IPS DF 19.7 (cell line): ENCODE results near the gene ACADS.

Source experiments
- DNase-seq: peaks from one replicate; pipeline ENCODE4 v3.0.0-alpha.2; 2013; ENCODE audit warnings: low read depth, low spot score

The ACADS gene, protein sequence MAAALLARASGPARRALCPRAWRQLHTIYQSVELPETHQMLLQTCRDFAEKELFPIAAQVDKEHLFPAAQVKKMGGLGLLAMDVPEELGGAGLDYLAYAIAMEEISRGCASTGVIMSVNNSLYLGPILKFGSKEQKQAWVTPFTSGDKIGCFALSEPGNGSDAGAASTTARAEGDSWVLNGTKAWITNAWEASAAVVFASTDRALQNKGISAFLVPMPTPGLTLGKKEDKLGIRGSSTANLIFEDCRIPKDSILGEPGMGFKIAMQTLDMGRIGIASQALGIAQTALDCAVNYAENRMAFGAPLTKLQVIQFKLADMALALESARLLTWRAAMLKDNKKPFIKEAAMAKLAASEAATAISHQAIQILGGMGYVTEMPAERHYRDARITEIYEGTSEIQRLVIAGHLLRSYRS

DNA sequence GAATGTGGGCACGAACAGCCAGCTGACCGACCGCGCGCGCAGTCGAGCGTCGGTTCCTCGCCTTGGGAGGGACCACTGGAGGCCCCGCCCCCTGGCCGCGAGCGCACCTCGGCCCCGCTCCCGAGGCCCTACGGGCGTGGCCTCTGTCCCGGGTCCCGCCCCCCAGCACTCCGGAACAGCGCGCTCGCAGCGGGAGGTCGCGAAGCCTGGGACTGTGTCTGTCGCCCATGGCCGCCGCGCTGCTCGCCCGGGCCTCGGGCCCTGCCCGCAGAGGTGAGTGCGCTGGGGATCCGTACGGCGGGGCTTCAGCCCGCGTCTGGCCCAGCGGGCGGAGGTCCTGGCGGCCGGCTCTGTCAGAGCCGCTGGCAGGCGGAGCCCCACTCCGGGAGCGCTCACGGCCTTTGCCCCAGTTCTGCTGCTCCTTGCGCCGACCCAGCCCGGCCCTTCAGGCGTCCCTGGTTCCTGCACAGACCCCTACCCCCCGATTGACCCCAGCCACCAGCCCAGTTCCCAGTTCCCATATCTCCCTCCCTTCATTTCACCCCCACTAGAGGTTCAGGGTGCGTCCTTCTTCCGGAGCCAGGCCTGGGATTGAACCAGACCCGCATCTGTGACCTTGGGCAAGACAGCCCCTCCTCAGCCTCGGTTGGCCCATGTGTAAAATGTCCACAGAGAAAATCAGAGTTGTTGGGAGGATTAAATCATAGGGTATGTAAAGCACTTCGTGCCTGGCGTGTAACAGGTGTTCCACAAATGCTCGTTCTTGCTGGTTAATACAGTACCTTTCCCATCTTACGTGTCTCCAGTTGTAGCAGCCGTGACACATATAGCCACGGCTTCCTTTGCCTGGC, at the start of gene ACADS:
ACADS (plus strand) TSS at position 168 of the 851 bp plus-strand sequence; CDS start at position 228, 60 bp downstream.
- DNase-seq: peak; percentile 40

DNA sequence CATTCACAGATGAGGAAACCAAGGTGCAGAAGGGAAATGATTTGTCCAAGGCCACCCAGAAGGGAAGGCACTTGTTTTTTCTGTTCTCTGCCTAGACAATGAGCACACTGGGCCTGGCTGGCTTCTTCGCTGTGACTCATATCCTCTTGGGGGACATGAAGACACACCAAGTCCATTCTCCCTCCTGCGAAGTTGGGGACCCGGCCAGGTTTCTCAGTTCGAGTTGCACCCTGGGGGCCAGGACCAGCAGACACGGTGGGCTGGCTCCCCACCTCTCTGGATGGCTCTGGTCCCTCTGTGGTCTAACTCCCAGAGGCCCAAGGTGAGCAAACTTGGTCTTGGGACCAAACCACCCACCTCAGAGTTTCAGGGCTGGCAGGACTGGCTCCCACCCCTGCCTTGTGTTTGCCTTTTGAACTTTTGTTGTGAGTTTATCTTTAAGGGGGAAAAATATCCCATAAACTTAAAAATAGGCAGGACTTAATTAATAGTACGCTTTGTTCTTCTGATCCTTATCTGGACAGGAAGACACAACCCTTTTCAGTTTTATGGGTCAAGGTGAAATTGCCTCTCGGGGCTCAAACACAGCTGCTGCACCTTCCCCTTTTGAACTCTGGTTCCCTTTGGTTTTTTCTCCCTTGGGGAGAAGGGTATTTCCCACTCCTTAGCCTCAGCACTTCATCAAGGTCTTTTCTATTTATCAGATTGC, 47.7 kb upstream of the ACADS start:
- DNase-seq: no peak

DNA sequence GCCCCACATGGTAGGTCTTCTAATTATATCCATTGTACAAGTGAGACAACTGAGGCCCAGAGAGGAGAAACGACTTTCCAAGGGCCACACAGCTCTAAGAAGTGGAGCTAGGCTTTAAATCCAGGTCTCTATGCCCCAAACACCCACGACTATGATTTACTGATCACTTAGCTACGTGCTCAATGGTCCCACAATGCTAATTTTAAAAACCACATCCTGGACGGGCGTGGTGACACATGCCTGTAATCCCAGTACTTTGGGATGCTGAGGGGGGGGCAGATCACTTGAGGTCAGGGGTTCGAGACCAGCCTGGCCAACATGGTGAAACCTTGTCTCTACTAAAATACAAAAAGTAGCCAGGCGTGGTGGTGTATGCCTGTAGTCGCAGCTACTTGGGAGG, 47.1 kb upstream of the ACADS start:
- no peak for DNase-seq

DNA sequence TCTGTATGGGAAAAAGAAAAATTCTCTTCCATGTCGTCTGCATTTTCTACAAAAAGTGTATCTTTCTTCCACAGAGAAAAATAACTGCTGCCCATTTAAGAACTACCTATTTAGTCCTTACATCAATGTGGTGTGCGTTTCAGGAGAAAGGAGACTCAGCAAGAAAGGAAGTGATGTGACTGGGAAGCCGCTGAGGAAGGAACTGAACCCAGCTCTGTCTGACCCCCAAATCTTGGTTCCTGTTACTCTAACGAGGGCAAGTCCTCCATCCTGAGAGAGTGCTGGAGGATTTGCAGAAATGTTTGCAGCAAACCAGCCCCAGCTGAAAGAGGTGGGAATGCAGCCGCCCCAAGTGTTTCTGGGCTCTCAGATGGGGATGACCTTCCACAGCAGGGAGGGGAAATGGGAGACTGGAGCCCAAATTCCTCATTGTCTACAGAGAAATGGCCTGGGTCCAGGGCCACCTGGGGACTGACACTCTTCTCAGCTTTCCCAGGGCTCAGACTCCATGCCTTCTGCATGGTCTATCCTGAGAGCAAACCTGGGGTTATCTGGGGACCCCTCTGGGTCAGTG, 45.4 kb upstream of the ACADS start:
- no peak for DNase-seq

DNA sequence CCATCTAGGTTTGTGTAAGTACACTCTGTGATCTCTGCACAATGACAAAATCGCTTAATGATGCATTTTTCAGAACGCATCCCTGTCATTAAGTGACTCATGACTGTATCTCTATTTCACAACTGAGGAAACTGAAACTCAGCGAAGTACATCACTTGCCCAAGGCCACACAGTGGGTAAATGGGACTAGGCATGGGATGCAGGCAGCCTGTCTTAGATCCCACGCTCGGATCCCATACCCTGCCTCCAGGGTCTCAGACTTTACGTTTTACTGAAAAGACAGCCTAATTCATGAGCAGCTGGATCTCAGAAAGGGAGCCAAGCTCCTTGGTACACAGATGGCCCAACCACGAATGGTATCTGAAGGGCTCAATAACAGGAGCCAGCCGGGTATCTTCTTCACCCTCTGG, 41.1 kb upstream of the ACADS start:
- DNase-seq: no peak

DNA sequence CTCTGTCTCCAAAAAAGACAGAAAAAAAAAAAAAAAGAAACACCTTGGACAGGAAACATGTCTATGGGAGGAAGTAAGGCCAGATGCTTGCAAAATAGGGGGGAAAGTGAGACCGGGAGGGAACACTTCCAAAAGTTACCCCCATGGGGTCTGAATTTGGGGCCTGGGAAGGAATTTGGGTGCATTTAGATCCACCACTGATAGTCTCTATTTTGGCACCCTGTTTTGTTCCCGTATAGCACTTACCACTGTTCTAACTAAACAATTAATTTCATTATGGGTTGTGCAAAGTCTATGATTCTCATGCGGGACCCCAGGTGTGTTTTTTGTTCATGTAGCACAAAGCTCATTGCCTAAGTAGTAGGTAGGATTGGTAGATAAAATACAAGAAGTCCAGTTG, 40.1 kb upstream of the ACADS start:
- no peak for DNase-seq

DNA sequence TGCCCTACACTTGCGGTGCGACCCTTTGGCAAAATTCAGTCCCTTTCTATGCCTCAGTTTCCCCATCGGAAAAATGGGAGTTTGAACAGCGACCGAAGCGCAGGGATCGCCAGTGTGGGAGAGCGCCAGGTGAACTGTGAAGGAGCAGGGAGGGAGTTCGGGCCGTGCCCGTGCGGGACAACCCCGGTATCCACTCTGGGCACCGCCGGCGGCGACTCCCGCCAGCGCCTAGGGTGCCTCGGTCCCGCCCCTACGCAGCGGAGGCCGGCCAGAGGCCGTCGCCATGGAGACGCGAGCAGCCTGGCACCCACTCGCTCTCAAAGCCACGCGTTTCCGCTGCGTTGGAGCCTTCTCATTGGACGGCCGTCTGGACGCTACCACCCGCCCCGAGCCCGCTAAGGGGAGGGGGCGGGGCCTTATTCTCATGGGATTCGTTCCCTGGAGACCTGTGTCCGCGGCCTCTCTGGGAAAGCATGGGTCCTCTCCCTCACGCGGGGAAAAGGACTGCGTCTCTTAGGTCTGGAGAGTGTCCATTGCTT, 39.4 kb upstream of the ACADS start:
- DNase-seq: peak; percentile 88

DNA sequence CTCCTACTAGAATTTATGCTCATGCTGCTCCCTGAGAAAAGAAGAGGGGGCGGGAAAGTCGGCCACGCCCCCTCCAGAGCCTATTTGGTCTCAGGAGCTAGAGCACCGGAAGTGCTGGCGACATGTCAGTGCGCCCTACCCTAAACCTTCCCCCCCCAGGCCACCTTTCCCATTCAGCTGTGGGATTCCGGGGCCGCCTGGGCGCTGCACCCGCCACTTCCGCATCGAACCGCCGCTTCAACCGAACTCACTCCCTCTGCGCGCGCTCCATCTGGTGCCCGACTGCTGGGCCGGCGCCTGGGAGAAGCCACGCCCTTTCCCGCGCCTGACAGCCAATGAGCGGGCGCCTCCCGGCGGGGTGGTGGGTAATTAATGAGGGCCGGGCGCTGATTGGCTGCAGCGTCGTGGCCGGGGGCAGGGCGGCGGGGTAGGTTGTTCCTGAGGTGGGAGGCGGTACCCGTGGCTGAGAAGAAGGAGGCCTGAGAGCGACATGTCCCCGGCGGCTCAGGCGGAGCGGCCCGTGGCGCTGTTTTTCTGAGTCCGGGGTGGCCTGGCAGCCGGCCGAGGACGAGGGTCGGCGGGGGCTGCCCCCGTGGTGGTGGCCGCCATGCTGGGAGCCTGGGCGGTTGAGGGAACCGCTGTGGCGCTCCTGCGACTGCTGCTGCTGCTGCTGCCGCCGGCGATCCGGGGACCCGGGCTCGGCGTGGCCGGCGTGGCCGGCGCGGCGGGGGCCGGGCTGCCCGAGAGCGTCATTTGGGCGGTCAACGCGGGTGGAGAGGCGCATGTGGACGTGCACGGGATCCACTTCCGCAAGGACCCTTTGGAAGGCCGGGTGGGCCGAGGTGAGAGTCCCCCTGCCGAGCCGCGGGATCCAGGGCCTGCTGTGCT, 38.7 kb upstream of the ACADS start, which contains the start of gene MLEC:
MLEC (plus strand) TSS at position 460 of the 888 bp plus-strand sequence; CDS start at position 608, 148 bp downstream.
- DNase-seq: peak; percentile 78

DNA sequence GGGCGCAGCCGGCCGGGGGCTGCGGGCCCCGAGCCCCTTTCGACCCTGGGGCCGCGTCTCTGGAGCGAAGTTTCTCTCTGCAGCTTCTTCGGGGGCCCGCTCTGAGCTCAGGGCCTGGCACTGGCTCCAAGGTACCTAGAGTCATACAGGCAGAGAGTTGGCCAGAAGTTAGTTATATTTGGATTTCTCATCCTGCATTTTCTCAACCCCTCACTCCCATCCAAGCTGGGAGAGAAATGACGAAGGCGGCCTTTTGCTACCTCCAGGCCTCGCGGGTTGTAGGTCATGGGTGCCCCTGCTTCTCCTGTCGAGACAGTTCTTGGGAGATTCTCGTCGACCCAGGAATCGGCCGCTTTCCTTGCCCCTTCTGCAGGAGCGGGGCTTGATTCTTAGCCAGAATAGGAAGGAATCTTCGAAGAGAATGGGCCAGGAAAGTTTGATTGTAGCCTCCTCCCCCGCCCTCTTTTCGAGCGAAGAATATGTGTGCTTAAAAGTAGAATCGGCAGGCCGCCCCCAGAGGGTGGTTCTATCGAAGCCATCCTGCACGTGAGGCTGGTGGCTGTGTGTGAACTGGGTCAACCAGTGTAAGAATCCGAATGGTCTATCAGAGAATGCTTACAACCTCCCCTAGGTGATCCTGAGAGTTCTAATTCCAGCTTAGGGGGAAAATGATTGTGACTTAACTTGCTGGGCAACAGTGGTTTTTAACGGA, 37.9 kb upstream of the ACADS start:
- DNase-seq: no peak

DNA sequence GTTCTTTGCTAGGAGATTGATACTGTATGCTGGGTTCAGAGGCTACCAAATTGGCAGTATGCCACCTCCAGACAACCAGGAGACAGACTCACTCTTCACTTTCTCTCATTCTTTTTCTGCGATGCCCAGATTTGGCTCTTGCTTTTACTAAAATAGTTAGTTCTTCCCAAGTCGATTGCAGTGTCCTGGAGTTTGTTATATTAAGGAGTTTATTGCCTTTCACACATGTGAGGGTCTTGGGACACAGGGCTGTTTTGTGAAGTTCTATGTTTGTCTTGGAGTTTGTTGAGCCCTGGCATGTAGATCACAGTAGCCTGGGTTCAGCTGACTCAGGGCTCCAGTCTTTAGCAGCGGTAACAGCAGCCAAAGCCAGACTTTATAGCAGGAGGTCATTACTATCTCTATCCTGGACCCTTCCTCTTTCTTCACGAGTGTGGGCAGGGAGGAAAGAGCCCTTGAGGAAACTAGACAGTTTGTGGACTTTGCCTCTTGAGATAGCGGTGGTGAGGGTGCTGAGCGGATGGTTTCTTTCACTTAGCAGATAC, 37.0 kb upstream of the ACADS start:
- DNase-seq: no peak

DNA sequence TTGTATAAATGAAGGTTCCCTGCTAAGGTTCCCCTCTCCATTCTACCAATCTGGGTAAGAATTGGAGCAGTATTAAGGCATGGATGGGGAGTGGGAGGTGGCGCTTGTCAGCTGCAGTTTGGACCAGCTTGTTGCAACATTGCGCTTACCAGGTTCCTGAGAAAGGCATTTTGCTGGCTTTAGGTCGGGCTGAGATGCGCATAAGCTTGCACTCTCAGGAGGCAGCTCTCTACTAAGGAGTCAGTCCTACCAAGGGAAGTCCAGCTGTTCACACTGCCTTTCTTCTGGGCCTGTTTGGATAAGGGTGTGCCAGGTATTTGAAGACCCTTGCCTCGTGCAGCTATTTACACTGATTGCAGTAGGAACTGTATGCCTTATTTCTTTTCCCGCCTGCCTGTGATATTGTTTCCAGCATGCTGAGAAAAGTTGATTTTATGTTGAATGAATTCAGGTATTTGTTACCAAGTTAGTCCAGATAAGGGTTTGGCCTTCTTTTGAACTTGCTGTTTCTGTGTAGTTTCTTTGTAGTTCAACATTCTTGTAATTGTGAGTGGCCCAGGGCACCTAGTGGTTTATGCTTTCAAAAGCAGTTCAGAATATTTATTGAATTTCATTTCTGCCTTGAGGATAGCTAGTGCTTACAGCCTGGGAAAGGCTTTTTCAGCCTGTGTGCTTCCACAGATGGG, 36.1 kb upstream of the ACADS start:
- DNase-seq: no peak

DNA sequence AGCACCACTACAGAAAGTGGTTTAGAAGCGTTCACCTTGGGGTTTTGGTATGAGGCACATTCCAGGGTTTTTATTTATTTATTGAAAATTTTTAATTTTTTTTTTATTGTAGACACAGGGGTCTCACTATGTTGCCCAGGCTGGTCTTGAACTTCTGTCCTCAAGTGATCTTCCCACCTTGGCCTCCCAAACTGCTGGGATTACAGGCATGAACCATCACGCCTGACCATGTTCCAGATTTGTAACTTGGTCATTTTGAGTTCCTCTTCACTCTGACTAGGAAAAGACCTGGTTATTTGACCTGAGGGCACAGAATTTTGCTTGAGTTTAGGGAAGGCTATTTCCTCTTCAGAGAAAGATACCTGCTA, 35.6 kb upstream of the ACADS start:
- DNase-seq: no peak

DNA sequence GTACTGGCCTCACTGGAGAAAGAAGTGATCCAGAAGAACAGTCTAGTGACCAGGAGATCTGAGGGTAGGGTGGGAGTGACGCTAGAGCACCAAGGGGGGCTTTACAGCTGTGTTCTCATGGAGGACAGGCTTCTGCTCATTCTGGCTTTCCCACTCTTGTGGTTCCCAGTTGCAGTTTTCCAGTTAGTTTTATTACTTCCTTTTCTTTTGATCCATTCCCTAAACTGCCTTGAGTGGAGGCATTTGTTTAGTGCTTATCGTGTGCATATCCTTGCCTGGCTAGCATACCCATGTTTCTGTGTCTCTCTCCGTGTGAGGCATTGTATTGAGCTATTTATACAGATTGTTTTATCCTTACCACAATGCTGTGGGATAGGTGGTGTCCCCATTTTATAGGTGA, 34.6 kb upstream of the ACADS start:
- DNase-seq: no peak

DNA sequence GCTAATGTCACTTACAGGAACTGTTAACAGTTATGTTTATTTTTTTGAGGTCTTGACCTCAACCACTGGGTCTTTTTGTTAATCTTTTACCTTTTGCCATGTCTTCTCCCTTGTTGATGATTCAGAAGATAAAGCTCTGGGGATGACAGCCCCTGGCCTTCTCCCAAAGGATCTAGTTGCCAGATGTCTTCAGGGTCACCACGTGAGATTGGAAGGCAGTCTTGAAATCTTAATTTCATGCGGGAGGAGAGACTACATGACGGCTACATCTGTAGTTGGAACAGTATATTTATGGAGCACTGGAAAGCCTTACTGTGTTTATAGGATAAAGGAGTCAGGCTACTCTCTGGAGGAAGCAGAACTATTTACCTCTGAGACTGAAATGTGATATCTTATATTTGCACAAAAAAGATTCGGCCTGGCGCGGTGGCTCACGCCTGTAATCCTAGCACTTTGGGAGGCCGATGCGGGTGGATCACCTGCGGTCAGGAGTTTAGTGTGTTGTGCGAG, 33.0 kb upstream of the ACADS start:
- DNase-seq: no peak

DNA sequence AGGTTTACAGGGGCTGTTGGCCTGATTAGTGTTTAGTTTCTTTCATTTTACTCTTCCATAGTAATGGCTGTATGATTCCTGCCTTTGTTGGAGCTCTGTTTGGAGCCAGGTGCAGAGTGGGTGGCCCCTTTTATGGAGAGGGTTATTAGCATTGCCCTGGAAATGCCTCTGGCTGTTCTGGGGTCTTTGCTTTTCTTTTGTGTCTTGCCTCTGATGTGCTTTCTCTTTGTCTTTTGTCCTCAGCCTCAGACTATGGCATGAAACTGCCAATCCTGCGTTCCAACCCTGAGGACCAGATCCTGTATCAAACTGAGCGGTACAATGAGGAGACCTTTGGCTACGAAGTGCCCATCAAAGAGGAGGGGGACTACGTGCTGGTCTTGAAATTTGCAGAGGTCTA, 31.8 kb upstream of the ACADS start:
- no peak for DNase-seq

DNA sequence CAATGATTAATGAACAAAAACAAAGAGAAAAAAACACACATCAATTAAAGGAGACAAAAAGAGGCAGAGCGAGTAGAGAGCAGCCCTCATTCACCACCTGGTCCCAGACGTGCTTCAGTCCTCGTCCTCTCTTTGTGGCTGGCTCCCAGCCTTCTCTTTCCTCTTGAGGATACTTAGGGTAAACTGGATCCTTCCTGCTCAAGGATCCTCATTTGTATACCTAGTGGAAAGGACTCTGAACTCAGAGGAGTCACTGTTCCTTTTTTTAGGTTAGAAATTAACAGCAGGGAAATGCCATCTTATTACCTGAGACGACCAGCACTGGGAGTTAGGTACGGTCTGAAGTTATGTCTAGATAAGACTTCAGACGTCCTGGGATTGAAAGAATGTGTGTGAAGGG, 29.0 kb upstream of the ACADS start:
- no peak for DNase-seq

DNA sequence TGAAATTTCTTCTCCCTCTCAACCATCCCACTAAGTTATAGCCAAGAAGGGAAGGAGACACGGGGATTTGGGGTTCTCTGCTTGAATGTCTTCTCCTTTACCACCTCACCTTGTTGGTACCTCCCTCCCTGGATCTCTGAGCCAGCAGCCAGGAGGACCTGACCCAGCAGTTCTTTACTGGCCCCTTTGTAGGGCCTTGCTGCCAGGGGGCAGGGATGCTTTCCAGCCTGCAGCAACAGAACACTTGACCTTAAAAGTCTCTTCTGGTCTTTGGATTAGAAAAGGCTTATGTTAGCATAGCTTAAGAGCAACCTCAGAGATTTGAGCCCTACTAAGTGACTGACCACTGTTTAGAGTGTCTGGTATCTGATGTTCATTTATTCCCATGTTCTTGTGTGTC, 28.3 kb upstream of the ACADS start:
- no peak for DNase-seq

DNA sequence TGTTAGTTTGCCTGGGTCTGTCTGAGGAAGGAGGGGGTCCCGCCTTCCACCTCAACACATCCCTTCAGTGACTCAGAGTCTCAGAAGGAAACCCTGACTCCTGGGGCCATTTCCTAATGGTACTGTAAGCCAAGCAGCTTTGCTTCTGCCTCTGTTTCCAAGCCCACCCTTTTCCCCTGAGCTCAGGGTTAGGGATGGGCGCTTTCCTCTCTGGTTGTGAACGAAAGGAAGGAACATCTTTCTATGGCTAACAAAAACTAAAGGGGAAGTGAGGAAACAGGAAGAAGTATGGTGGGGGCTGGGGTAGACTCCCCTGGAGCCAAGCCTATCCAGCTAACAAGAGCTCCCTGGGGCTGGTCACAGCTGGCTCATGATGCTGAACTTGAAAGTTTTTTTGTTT, 27.0 kb upstream of the ACADS start:
- no peak for DNase-seq

DNA sequence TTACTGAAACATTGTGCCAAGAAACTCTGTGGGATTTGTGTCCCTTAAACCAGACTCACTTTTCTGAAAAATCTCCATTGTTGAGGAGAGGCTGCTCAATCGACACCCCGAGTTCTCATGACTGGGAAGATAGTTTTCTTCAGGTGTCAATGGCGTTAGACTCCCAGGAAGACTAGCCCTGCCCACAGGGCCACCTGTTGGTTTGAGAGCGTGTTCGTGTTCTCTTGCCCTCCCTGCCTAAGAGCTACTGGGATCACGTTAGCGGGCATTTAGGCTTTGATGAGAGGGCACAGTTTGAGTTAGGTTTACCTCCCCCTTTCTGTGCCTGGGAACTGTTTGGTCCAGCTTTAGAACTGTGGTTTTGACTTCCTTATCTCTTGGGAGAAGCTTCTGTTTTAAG, 26.1 kb upstream of the ACADS start:
- DNase-seq: no peak
